H9 (cell line): ENCODE data around the gene C2orf68. TPM values are rescaled to one million over a fixed set of nuclear protein-coding genes. Genes with fewer than 3 reads are reported as not detected.

Experiments
- DNase-seq: peaks from one replicate; pipeline ENCODE4 v3.0.0-alpha.2; 2017
- H2AFZ ChIP-seq: one replicate; pipeline ENCODE4 v1.6.1; 2013; ENCODE audit warnings: mild to moderate bottlenecking, low read length, control low read depth, moderate library complexity
- H2AK5ac ChIP-seq: 2 replicates; pipeline ENCODE4 v1.6.1; 2013; ENCODE audit warnings: low read length, control low read depth, mixed read lengths; ENCODE audit not compliant: insufficient read length
- H2BK120ac ChIP-seq: one replicate; pipeline ENCODE4 v1.6.1; 2013; ENCODE audit warnings: low read depth, mild to moderate bottlenecking, low read length, control low read depth, inconsistent platforms; ENCODE audit not compliant: poor library complexity, severe bottlenecking
- H2BK12ac ChIP-seq: 2 replicates; pipeline ENCODE4 v1.6.1; 2013; ENCODE audit warnings: low read length, control low read depth, mixed read lengths, low read depth; ENCODE audit not compliant: insufficient read length
- H2BK15ac ChIP-seq: 2 replicates; pipeline ENCODE4 v1.6.1; 2013; ENCODE audit warnings: low read depth, low read length, control low read depth
- H2BK20ac ChIP-seq: one replicate; pipeline ENCODE4 v1.6.1; 2013; ENCODE audit warnings: low read depth, mild to moderate bottlenecking, low read length, control low read depth, inconsistent platforms; ENCODE audit not compliant: poor library complexity, severe bottlenecking
- H2BK5ac ChIP-seq: 2 replicates; pipeline ENCODE4 v1.6.1; 2013; ENCODE audit warnings: low read length, control low read depth, mixed read lengths; ENCODE audit not compliant: insufficient read length
- H3K14ac ChIP-seq: 2 replicates; pipeline ENCODE4 v1.6.1; 2013; ENCODE audit warnings: low read length, control low read depth; ENCODE audit not compliant: insufficient read depth
- H3K18ac ChIP-seq: 2 replicates; pipeline ENCODE4 v1.6.1; 2013; ENCODE audit warnings: low read depth, mild to moderate bottlenecking, mixed read lengths, low read length, control low read depth; ENCODE audit not compliant: insufficient read length
- H3K23ac ChIP-seq: 2 replicates; pipeline ENCODE4 v1.6.1; 2013; ENCODE audit warnings: low read length, control low read depth, mixed read lengths, low read depth; ENCODE audit not compliant: insufficient read length
- H3K23me2 ChIP-seq: 2 replicates; pipeline ENCODE4 v1.6.1; 2013; ENCODE audit warnings: low read depth, mild to moderate bottlenecking, mixed read lengths, low read length, control low read depth; ENCODE audit not compliant: insufficient read length, poor library complexity, severe bottlenecking
- H3K27ac ChIP-seq: 2 replicates; pipeline ENCODE4 v1.5.1; 2013; ENCODE audit warnings: low read length, control low read depth, mixed read lengths, low read depth; ENCODE audit not compliant: insufficient read length
- H3K27me3 ChIP-seq: 2 replicates; pipeline ENCODE4 v1.6.1; 2013; ENCODE audit warnings: low read length, control low read depth, inconsistent platforms; ENCODE audit not compliant: insufficient read depth
- H3K4ac ChIP-seq: 2 replicates; pipeline ENCODE4 v1.6.1; 2013; ENCODE audit warnings: low read depth, mild to moderate bottlenecking, control low read depth, inconsistent platforms, low read length, moderate library complexity
- H3K4me1 ChIP-seq: 2 replicates; pipeline ENCODE4 v1.6.1; 2013; ENCODE audit warnings: low read length, control low read depth, inconsistent platforms; ENCODE audit not compliant: insufficient read depth
- H3K4me2 ChIP-seq: 2 replicates; pipeline ENCODE4 v1.6.1; 2013; ENCODE audit warnings: low read length, control low read depth, mixed read lengths; ENCODE audit not compliant: insufficient read length, insufficient read depth
- H3K56ac ChIP-seq: 2 replicates; pipeline ENCODE4 v1.6.1; 2013; ENCODE audit warnings: low read depth, mild to moderate bottlenecking, mixed read lengths, low read length, control low read depth; ENCODE audit not compliant: insufficient read length
- H3K79me1 ChIP-seq: 2 replicates; pipeline ENCODE4 v1.6.1; 2013; ENCODE audit warnings: low read depth, mild to moderate bottlenecking, moderate library complexity, low read length, control low read depth, inconsistent platforms; ENCODE audit not compliant: insufficient read depth, poor library complexity, severe bottlenecking
- H3K79me2 ChIP-seq: 2 replicates; pipeline ENCODE4 v1.6.1; 2013; ENCODE audit warnings: low read length, control low read depth, inconsistent platforms; ENCODE audit not compliant: insufficient read depth
- H3K9ac ChIP-seq: 2 replicates; pipeline ENCODE4 v1.6.1; 2013; ENCODE audit warnings: low read length, control low read depth, mixed read lengths; ENCODE audit not compliant: insufficient read length; ENCODE audit errors: extremely low read depth
- H3K9me3 ChIP-seq: one replicate; pipeline ENCODE4 v1.6.1; 2013; ENCODE audit warnings: low read depth, low read length, inconsistent platforms; ENCODE audit not compliant: control insufficient read depth
- H3T11ph ChIP-seq: one replicate; pipeline ENCODE4 v1.6.1; 2013; ENCODE audit warnings: mild to moderate bottlenecking, low read length, control low read depth, inconsistent platforms
- H4K20me1 ChIP-seq: one replicate; pipeline ENCODE4 v1.6.1; 2013; ENCODE audit not compliant: control insufficient read depth, insufficient read length, insufficient read depth
- H4K5ac ChIP-seq: 2 replicates; pipeline ENCODE4 v1.6.1; 2013; ENCODE audit warnings: low read depth, mild to moderate bottlenecking, mixed read lengths, low read length, control low read depth; ENCODE audit not compliant: insufficient read length
- H4K8ac ChIP-seq: replicated peaks from 2 replicates; pipeline ENCODE4 v1.6.1; 2013; ENCODE audit warnings: low read length, control low read depth, mixed read lengths, low read depth; ENCODE audit not compliant: insufficient read length
- H4K91ac ChIP-seq: 2 replicates; pipeline ENCODE4 v1.6.1; 2013; ENCODE audit warnings: low read depth, mild to moderate bottlenecking, moderate library complexity, mixed read lengths, low read length, control low read depth; ENCODE audit not compliant: insufficient read length
- H3K27ac Mint-ChIP-seq, 3 experiments: 2 replicates in 2 of 3; 3 replicates in 1 of 3; pipeline ENCODE4 v1.8.0; 2020 to 2021; ENCODE audit warnings: mixed read lengths in 3 of 3, mild to moderate bottlenecking in 1 of 3, moderate library complexity in 1 of 3
- H3K27me3 Mint-ChIP-seq: 2 replicates; pipeline ENCODE4 v1.8.0; 2021; ENCODE audit warnings: low read depth, mild to moderate bottlenecking, moderate library complexity, mixed read lengths
- H3K36me3 Mint-ChIP-seq, 3 experiments: 2 replicates in 2 of 3; 3 replicates in 1 of 3; pipeline ENCODE4 v1.8.0; 2020 to 2021; ENCODE audit warnings: low read depth in 3 of 3, mixed read lengths in 3 of 3; ENCODE audit not compliant: insufficient read depth in 1 of 3
- H3K4me1 Mint-ChIP-seq, 2 experiments: 2 replicates each; pipeline ENCODE4 v1.8.0; 2020; ENCODE audit warnings: mixed read lengths in 2 of 2
- H3K4me3 Mint-ChIP-seq, 2 experiments: 2 replicates in 1 of 2; 3 replicates in 1 of 2; pipeline ENCODE4 v1.8.0; 2020 to 2021; ENCODE audit warnings: mild to moderate bottlenecking in 2 of 2, mixed read lengths in 2 of 2, moderate library complexity in 1 of 2
- H3K9me3 Mint-ChIP-seq, 2 experiments: 2 replicates in 1 of 2; 3 replicates in 1 of 2; pipeline ENCODE4 v1.8.0; 2020; ENCODE audit warnings: mild to moderate bottlenecking in 2 of 2, mixed read lengths in 2 of 2, moderate library complexity in 1 of 2
- CTCF ChIP-seq: fragments of 200-600 bp; sonication (generic); conservative IDR thresholded peaks from 3 replicates; pipeline ENCODE4 v1.8.0; 2021; ENCODE audit warnings: antibody characterized with exemption, mild to moderate bottlenecking
- WGBS: extraction: QIAGEN DNeasy Blood & Tissue Kit; methylation state at CpG from one replicate; pipeline ENCODE4 v1.1.7; 2013; ENCODE audit warnings: missing lambda C conversion rate, low lambda C conversion rate, mixed read lengths; ENCODE audit not compliant: insufficient read length; ENCODE audit errors: extremely low coverage; 5-methylcytosine and 5-hydroxymethylcytosine counted together
- total RNA-seq: library from RNA; stranded (reverse); gene quantifications from 2 replicates; pipeline ENCODE4 v1.2.1, GENCODE V29; 2021

The C2orf68 gene
- total RNA-seq, 1 experiment from 2014 or later, result 39.6 TPM

GRCh38 chr2:85589181-85589580 is 22.7 kb downstream of the C2orf68 start:
- Histone ChIP-seq H2AK5ac (no peak overlapping the region), H3K56ac (no peak overlapping the region), H3K4me1 (no peaks in the 10 kb centered on the region; the same call in 1 of the 2 replicates), H3T11ph (no peak overlapping the region), H3K23me2 (peaks cover 7% of the 10 kb centered on the region), H3K4ac (no peak overlapping the region), H3K79me1 (no peaks in the 10 kb centered on the region), H2BK12ac (no peak overlapping the region), H3K14ac (no peak overlapping the region), H4K5ac (no peak overlapping the region), H3K18ac (no peak overlapping the region), H2BK5ac (no peak overlapping the region), H3K9ac (no peak overlapping the region), H4K8ac (no peak overlapping the region), H4K91ac (no peak overlapping the region), H3K9me3 (no peaks in the 10 kb centered on the region), H3K4me2 (no peak overlapping the region), H3K27me3 (peaks cover 2% of the 10 kb centered on the region; the same call in 1 of the 2 replicates), H2BK20ac (no peak overlapping the region), H2BK120ac (no peak overlapping the region), H3K79me2 (no peaks in the 10 kb centered on the region), H4K20me1 (no peaks in the 10 kb centered on the region), H3K27ac (no peak overlapping the region), H2AFZ (no peak overlapping the region), H3K23ac (no peak overlapping the region), H2BK15ac (no peak overlapping the region)
- Mint-ChIP-seq H3K36me3 (no peaks in the 10 kb centered on the region), H3K4me1 (peaks cover under 1 to 5% of the 10 kb centered on the region in 2 experiments; a peak in 3 of 4 replicates), H3K27me3 (peaks cover 31% of the 10 kb centered on the region), H3K9me3 (no peaks in the 10 kb centered on the region; a peak in 1 of 5 replicates), H3K4me3 (no peak overlapping the region), H3K27ac (no peak overlapping the region)
- TF ChIP-seq CTCF, result no peak
- no peak for DNase-seq
- no CpG with 5 or more reads among the region's 4 CpGs for WGBS
